HL-60 (cell line): ENCODE measurements around the gene CLNK.

Experiments used
- DNase-seq, 2 experiments: peaks; one replicate each; pipeline ENCODE4 v3.0.0-alpha.2; 2010 to 2020; ENCODE audit warnings: low read depth in 1 of 2, low spot score in 1 of 2
- H3K27ac ChIP-seq: fragments of 250-450 bp; sonication (Bioruptor Pico); replicated peaks from 2 replicates; pipeline ENCODE4 v1.5.1; 2020; ENCODE audit warnings: mild to moderate bottlenecking, moderate library complexity
- H3K27me3 ChIP-seq: fragments of 250-450 bp; sonication (Bioruptor Pico); 2 replicates; pipeline ENCODE4 v1.5.1; 2021; ENCODE audit warnings: mild to moderate bottlenecking, moderate library complexity; ENCODE audit not compliant: insufficient read depth, poor library complexity, severe bottlenecking
- H3K4me3 ChIP-seq: replicated peaks from 2 replicates; pipeline ENCODE4 v1.5.1; 2011; ENCODE audit warnings: mild to moderate bottlenecking, control low read depth, low read length; ENCODE audit not compliant: insufficient read depth
- GABPA ChIP-seq: IDR thresholded peaks from 2 replicates; pipeline ENCODE4 v1.6.1; 2012; ENCODE audit warnings: low read depth
- POLR2AphosphoS5 ChIP-seq: IDR thresholded peaks from 2 replicates; pipeline ENCODE4 v1.6.1; 2012; ENCODE audit warnings: low read depth
- SPI1 ChIP-seq: IDR thresholded peaks from 2 replicates; pipeline ENCODE4 v1.6.1; 2012; ENCODE audit warnings: low read depth, mild to moderate bottlenecking, borderline replicate concordance
- TF ChIP-seq, protein P1 (sequence below): IDR thresholded peaks from 2 replicates; pipeline ENCODE4 v1.6.1; 2012; ENCODE audit warnings: low read depth; ENCODE audit not compliant: insufficient replicate concordance
- TF ChIP-seq, protein P2 (sequence below): IDR thresholded peaks from one replicate; pipeline ENCODE4 v1.5.1; 2011; ENCODE audit warnings: low read length, control low read depth, inconsistent platforms; ENCODE audit not compliant: insufficient read depth

CLNK gene

DNA sequence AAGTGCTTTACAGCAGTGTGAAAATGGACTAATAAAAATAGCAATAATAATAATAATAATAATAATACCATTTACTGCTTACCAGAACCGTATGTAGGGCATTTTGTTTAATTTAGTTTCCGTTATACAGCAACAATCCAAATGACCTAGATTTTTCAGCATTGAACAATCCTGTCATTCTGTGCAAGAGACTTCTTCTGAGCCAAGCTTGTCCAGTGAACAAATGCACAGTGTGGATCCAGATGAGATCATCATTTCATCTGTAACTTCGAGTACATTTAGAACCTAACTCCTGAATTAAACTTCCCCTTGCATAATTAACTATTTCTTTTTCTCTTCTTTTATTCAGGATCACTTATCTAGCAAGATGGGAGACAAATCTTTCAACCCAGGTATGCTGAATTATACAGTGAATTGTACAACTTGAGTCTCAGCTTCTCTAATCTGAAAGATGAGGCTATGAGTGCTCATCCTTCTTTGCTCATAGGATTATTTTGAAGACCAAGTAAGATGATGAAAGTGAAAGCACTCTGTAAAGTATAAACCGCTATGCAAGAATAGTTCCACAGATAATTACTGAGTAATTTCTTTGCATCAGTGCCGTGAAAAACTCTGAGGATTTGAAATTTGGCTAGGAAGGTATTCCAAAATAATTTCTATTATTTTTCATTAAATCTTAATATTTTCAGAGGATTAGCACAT is 6.6 kb downstream of the CLNK start:
- H3K27me3 ChIP-seq: no peaks in the 10 kb centered on the region
- DNase-seq: no peak
- no peak overlapping the region for H3K27ac ChIP-seq
- H3K4me3 ChIP-seq: no peak overlapping the region
- TF ChIP-seq GABPA: no peak
- TF ChIP-seq, protein P1, sequence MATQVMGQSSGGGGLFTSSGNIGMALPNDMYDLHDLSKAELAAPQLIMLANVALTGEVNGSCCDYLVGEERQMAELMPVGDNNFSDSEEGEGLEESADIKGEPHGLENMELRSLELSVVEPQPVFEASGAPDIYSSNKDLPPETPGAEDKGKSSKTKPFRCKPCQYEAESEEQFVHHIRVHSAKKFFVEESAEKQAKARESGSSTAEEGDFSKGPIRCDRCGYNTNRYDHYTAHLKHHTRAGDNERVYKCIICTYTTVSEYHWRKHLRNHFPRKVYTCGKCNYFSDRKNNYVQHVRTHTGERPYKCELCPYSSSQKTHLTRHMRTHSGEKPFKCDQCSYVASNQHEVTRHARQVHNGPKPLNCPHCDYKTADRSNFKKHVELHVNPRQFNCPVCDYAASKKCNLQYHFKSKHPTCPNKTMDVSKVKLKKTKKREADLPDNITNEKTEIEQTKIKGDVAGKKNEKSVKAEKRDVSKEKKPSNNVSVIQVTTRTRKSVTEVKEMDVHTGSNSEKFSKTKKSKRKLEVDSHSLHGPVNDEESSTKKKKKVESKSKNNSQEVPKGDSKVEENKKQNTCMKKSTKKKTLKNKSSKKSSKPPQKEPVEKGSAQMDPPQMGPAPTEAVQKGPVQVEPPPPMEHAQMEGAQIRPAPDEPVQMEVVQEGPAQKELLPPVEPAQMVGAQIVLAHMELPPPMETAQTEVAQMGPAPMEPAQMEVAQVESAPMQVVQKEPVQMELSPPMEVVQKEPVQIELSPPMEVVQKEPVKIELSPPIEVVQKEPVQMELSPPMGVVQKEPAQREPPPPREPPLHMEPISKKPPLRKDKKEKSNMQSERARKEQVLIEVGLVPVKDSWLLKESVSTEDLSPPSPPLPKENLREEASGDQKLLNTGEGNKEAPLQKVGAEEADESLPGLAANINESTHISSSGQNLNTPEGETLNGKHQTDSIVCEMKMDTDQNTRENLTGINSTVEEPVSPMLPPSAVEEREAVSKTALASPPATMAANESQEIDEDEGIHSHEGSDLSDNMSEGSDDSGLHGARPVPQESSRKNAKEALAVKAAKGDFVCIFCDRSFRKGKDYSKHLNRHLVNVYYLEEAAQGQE: no peak
- TF ChIP-seq SPI1: no peak
- TF ChIP-seq, protein P2, sequence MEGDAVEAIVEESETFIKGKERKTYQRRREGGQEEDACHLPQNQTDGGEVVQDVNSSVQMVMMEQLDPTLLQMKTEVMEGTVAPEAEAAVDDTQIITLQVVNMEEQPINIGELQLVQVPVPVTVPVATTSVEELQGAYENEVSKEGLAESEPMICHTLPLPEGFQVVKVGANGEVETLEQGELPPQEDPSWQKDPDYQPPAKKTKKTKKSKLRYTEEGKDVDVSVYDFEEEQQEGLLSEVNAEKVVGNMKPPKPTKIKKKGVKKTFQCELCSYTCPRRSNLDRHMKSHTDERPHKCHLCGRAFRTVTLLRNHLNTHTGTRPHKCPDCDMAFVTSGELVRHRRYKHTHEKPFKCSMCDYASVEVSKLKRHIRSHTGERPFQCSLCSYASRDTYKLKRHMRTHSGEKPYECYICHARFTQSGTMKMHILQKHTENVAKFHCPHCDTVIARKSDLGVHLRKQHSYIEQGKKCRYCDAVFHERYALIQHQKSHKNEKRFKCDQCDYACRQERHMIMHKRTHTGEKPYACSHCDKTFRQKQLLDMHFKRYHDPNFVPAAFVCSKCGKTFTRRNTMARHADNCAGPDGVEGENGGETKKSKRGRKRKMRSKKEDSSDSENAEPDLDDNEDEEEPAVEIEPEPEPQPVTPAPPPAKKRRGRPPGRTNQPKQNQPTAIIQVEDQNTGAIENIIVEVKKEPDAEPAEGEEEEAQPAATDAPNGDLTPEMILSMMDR: no peak
- no peak for TF ChIP-seq POLR2AphosphoS5

DNA sequence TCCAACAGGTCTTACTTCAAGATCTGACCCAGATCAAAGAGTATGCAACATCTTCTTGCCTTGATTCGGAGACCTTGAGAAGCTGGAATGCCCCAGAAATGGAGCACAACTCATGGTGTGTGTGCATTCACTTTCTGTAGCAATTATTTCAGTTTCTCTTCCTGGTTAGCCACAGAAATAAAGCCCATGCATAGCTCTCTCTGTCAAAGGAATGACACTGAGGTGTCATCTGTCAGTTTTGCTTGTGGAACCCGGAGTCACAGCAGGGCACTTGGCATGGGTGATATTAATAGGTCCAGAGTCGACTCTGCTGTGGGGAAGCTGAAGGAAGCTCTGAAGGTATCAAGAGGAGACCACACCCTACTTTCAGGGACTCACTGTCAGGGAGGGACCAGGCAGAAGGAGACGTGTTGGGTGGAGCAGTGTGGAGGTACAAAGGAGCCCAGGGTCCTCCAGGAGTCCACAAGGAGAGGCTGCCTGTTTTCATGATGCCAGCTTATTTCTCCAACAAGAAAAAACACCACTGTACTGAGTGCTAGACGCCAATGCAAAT is 10.7 kb downstream of the CLNK start:
- Histone ChIP-seq H3K27me3 (no peaks in the 10 kb centered on the region), H3K27ac (no peak overlapping the region), H3K4me3 (no peak overlapping the region)
- DNase-seq: no peak
- TF ChIP-seq SPI1 (no peak), POLR2AphosphoS5 (no peak), GABPA (no peak)
- TF ChIP-seq, protein P1: no peak
- TF ChIP-seq, protein P2: no peak

DNA sequence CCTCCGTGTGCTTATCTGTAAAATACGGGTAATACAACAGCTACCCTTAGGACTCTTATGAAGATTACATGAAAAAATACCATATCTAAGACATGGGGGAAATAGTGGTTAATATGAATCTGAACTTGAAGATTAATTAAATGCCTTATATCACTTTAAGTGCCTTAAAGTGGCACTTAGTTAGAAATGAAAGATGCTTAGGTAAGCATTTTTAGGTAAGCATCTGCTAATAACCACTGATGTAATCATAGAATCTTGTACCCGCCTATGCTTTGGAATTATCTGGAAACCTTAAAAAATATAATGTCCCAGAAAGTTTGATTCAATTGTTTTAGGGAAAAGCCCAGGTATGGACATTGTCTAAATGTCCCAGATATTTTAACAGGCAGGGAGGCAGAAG is 12.2 kb downstream of the CLNK start:
- Histone ChIP-seq H3K4me3 (no peak overlapping the region), H3K27ac (no peak overlapping the region)

More for the DNA sequence above, 12.2 kb downstream of the CLNK start:
- TF ChIP-seq SPI1 (no peak), POLR2AphosphoS5 (no peak), GABPA (no peak)
- TF ChIP-seq, protein P1: no peak
- TF ChIP-seq, protein P2: no peak
- no peaks in the 10 kb centered on the region for H3K27me3 ChIP-seq
- DNase-seq: no peak
